Right atrium auricular region (tissue), 2 donors: ENCODE data around the gene EFNA3. TPM values are rescaled to one million over a fixed set of nuclear protein-coding genes. Genes with fewer than 3 reads are reported as not detected.

ENCODE experiments used
- DNase-seq: peaks from one replicate; pipeline ENCODE4 v3.0.0-alpha.2; 2019; ENCODE audit warnings: low spot score
- H3K27ac ChIP-seq, 2 donors: fragments of 200-600 bp; sonication (generic); 1 replicate in 1 of 2; 2 replicates in 1 of 2; pipeline ENCODE4 v1.5.1; 2016 to 2019
- H3K27me3 ChIP-seq, 2 donors: fragments of 200-600 bp; sonication (generic); one replicate each; pipeline versions ENCODE4 v1.5.1 to v1.6.0; 2017 to 2019
- H3K36me3 ChIP-seq: fragments of 200-600 bp; sonication (generic); one replicate; pipeline ENCODE4 v1.5.1; 2016
- H3K4me1 ChIP-seq, 2 donors: fragments of 200-600 bp; sonication (generic); one replicate each; pipeline versions ENCODE4 v1.5.1 to v1.6.0; 2017 to 2019
- H3K4me3 ChIP-seq, 2 donors: fragments of 200-600 bp; sonication (generic); 1 replicate in 1 of 2; 2 replicates in 1 of 2; pipeline ENCODE4 v1.5.1; 2017 to 2019; ENCODE audit warnings: mild to moderate bottlenecking in 1 of 2, moderate library complexity in 1 of 2
- H3K9me3 ChIP-seq, 2 donors: fragments of 200-600 bp; sonication (generic); one replicate each; pipeline ENCODE4 v1.5.1; 2019
- CTCF ChIP-seq, 2 donors: fragments of 200-600 bp; sonication (generic); IDR thresholded peaks; one replicate each; pipeline ENCODE4 v1.5.1; 2019; ENCODE audit warnings: antibody characterized with exemption in 2 of 2
- total RNA-seq, 2 donors: library from RNA; depleted of rRNA; stranded (reverse); fragments of >200 nt; gene quantifications; one replicate each; pipeline ENCODE4 v1.1.0, GENCODE V29; 2016

EFNA3 gene
- total RNA-seq, 2 donors from 2014 or later, result 3.2 TPM; not detected in 1

GRCh38 chr1:155043793-155044192 lies 34.8 kb upstream of the EFNA3 start:
- no peak for TF ChIP-seq CTCF (IDR thresholded peaks at IDR 0.05)
- no peaks in the 10 kb centered on the region for H3K9me3 ChIP-seq
- H3K27ac ChIP-seq, result no peak overlapping the region
- no peak overlapping the region for H3K4me3 ChIP-seq
- H3K4me1 ChIP-seq, result peaks cover 0 to 14% of the 10 kb centered on the region in 2 donors
- H3K36me3 ChIP-seq, result no peaks in the 10 kb centered on the region
- no peaks in the 10 kb centered on the region for H3K27me3 ChIP-seq
- no peak for DNase-seq

- H3K4me3 ChIP-seq, result no peak overlapping the region
- DNase-seq, result no peak
- H3K27me3 ChIP-seq, result no peaks in the 10 kb centered on the region
- peaks cover 0 to 9% of the 10 kb centered on the region in 2 donors for H3K4me1 ChIP-seq
- no peak overlapping the region for H3K27ac ChIP-seq
- TF ChIP-seq CTCF (IDR thresholded peaks at IDR 0.05), result no peak
- H3K36me3 ChIP-seq, result no peaks in the 10 kb centered on the region
- no peaks in the 10 kb centered on the region for H3K9me3 ChIP-seq
Observed at GRCh38 chr1:155044365-155044764, 34.3 kb upstream of the EFNA3 start.

- Histone ChIP-seq H3K4me1 (peaks cover 0 to 16% of the 10 kb centered on the region in 2 donors), H3K27ac (no peak overlapping the region), H3K9me3 (no peaks in the 10 kb centered on the region), H3K36me3 (no peaks in the 10 kb centered on the region), H3K27me3 (no peaks in the 10 kb centered on the region), H3K4me3 (no peak overlapping the region)
- DNase-seq, result peak; percentile 83
- peak; percentile 49 to 80 for TF ChIP-seq CTCF (IDR thresholded peaks at IDR 0.05)
Observed at GRCh38 chr1:155044812-155045657, 33.6 kb upstream of the EFNA3 start.

GRCh38 chr1:155048449-155049334 lies 29.9 kb upstream of the EFNA3 start:
- Histone ChIP-seq H3K4me3 (no peak overlapping the region), H3K27ac (no peak overlapping the region), H3K27me3 (no peaks in the 10 kb centered on the region), H3K4me1 (peaks cover 0 to 41% of the 10 kb centered on the region in 2 donors), H3K9me3 (no peaks in the 10 kb centered on the region), H3K36me3 (no peaks in the 10 kb centered on the region)
- DNase-seq, result no peak
- no peak for TF ChIP-seq CTCF (IDR thresholded peaks at IDR 0.05)

- peaks cover 6% of the 10 kb centered on the region for H3K36me3 ChIP-seq
- peak overlapping the region; percentile 63 to 77 for H3K4me3 ChIP-seq
- H3K27ac ChIP-seq, result peak overlapping the region; percentile 91 to 98
- DNase-seq, result no peak
- no peaks in the 10 kb centered on the region for H3K9me3 ChIP-seq
- no peaks in the 10 kb centered on the region for H3K27me3 ChIP-seq
- TF ChIP-seq CTCF (IDR thresholded peaks at IDR 0.05), result no peak
- H3K4me1 ChIP-seq, result peaks cover 0 to 41% of the 10 kb centered on the region in 2 donors
Observed at GRCh38 chr1:155049651-155050559, 28.7 kb upstream of the EFNA3 start.
